HG03039 (cell line): ENCODE results near the gene NRIP3.
A peak's percentile ranks its signal among the peaks of the same experiment; 100 is the strongest.

Experiments used
- ATAC-seq: cut with Tn5 transposase; IDR thresholded peaks from one replicate; pipeline ENCODE4 v1.9.1; 2021; ENCODE audit warnings: mild to moderate bottlenecking, moderate library complexity; ENCODE audit not compliant: unreplicated experiment

The NRIP3 gene

GRCh38 chr11:9003573-9004182 is at the start of gene NRIP3:
NRIP3 (minus strand) TSS chr11:9004001; CDS start chr11:9003935, 66 bp downstream.
- ATAC-seq, result peak; percentile 48

- no peak for ATAC-seq
Measured at GRCh38 chr11:9052316-9052715, 48.5 kb upstream of the NRIP3 start.

- no peak for ATAC-seq
Measured at GRCh38 chr11:9049959-9050358, 46.2 kb upstream of the NRIP3 start.

- ATAC-seq, result no peak
Measured at GRCh38 chr11:9047964-9048523, 44.2 kb upstream of the NRIP3 start.

GRCh38 chr11:9046481-9046880 is 42.7 kb upstream of the NRIP3 start:
- ATAC-seq, result no peak

GRCh38 chr11:9042488-9042887 is 38.7 kb upstream of the NRIP3 start:
- ATAC-seq, result no peak

GRCh38 chr11:9041747-9042146 is 37.9 kb upstream of the NRIP3 start:
- ATAC-seq, result no peak

GRCh38 chr11:9040410-9040809 is 36.6 kb upstream of the NRIP3 start:
- no peak for ATAC-seq

GRCh38 chr11:9039863-9040262 is 36.1 kb upstream of the NRIP3 start:
- ATAC-seq, result no peak

GRCh38 chr11:9039198-9039597 is 35.4 kb upstream of the NRIP3 start:
- no peak for ATAC-seq

GRCh38 chr11:9038541-9038940 is 34.7 kb upstream of the NRIP3 start:
- no peak for ATAC-seq

GRCh38 chr11:9037963-9038362 is 34.2 kb upstream of the NRIP3 start:
- no peak for ATAC-seq

GRCh38 chr11:9037046-9037780 is 33.4 kb upstream of the NRIP3 start:
- ATAC-seq, result no peak

- ATAC-seq, result no peak
Measured at GRCh38 chr11:9030601-9031000, 26.8 kb upstream of the NRIP3 start.

GRCh38 chr11:9029422-9029821 is 25.6 kb upstream of the NRIP3 start:
- ATAC-seq, result no peak

GRCh38 chr11:9028581-9028980 is 24.8 kb upstream of the NRIP3 start:
- ATAC-seq, result no peak

- no peak for ATAC-seq
Measured at GRCh38 chr11:9025101-9025850, 21.5 kb upstream of the NRIP3 start.

- no peak for ATAC-seq
Measured at GRCh38 chr11:9022961-9023680, 19.3 kb upstream of the NRIP3 start.

- no peak for ATAC-seq
Measured at GRCh38 chr11:9020916-9021315, 17.1 kb upstream of the NRIP3 start.

GRCh38 chr11:9019861-9020260 is 16.1 kb upstream of the NRIP3 start:
- ATAC-seq, result no peak

- ATAC-seq, result no peak
Measured at GRCh38 chr11:9017773-9018172, 14.0 kb upstream of the NRIP3 start.
